GM18519 (cell line): ENCODE data around the gene DNA2.
"Not testable (repeated sequence)": the region's sequence is repeated elsewhere in the genome, so short reads cannot be mapped to it uniquely, and the experiment has no call there.

ENCODE experiments used
- ATAC-seq: cut with Tn5 transposase; IDR thresholded peaks from one replicate; pipeline ENCODE4 v1.9.1; 2021; ENCODE audit warnings: mild to moderate bottlenecking, moderate library complexity; ENCODE audit not compliant: unreplicated experiment, low FRiP score

Gene DNA2

GRCh38 chr10:68471586-68472408 lies at the start of gene DNA2:
Gene DNA2, minus strand, starts transcription at chr10:68471973. Its CDS starts 109 bp downstream, at chr10:68471864.
- ATAC-seq: peak; percentile 61

DNA sequence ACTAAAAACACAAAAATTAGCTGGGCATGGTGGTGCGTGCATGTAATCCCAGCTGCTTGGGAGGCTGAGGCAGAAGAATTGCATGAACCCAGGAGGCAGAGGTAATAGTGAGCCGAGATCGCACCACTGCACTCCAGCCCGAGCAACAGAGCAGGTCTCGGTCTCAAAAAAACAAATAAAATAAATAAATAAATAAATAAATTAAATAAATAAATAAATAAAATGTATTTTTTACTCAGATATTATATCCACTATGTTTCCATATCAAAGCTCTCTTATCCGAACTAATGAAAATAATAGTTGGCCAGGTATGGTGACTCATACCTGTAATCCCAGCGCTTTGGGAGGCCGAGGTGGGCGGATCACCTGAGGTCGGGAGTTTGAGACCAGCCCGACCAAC lies 46.8 kb upstream of the DNA2 start:
- not testable (repeated sequence) for ATAC-seq

DNA sequence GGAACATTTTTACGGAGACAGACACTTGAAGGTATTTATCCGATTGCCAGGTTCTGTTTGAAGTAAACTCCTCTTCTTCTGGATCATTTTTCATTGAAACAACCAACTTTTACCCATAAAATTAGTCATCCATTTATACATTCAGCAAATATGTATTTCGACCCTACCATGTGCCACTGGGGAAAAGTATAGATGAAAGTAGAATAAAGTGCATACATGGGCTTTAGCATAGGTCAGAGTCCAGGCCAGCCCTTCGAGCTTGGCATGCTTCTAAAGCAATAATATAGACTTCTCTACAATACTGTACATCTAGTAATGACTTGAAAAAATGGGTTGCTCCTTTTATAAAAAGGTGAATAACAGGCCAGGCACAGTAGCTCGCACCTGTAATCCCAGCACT lies 45.4 kb upstream of the DNA2 start:
- no peak for ATAC-seq

- ATAC-seq: no peak
Observed at GRCh38 chr10:68516766-68517165, 45.0 kb upstream of the DNA2 start.

GRCh38 chr10:68516216-68516615 lies 44.4 kb upstream of the DNA2 start:
- ATAC-seq: not testable (repeated sequence)

DNA sequence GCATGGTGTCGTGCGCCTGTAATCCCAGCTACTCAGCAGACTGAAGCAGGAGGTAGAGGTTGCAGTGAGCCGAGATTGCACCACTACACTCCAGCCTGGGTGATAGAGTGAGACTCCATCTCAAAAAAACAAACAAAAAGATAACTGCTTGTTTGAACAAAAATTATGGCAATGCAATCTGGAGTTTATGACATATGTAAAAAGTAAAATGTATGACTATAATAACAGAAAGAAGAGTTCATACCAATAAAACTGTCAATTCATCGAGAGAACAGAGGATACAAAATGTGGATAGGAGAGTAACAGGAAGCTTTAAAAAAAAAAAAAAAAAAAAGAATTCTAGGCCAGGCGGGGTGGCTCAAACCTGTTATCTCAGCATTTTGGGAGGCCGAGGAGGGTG lies 36.3 kb upstream of the DNA2 start:
- no peak for ATAC-seq

DNA sequence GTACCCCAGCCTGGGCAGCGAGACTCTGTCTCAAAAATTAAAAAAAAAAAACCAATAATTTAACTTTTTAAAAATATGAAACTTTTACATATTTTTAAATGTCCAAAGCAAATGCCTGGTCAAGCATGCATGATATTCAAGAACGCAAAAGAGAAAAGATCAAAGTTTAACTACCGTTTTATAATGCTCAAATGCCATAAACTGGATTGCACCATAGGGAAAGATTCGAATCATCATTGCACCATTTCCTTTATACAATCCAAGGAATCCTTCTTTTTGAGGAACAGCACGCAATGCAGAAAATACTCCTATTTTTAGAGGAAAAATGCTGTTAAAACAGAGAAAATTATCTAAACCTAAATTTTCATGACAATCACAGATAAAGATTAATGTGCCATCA lies 34.6 kb upstream of the DNA2 start:
- ATAC-seq: no peak

GRCh38 chr10:68502846-68503245 lies 31.1 kb upstream of the DNA2 start:
- no peak for ATAC-seq

- no peak for ATAC-seq
Observed at GRCh38 chr10:68501691-68502090, 29.9 kb upstream of the DNA2 start.

- no peak for ATAC-seq
Observed at GRCh38 chr10:68499544-68499943, 27.8 kb upstream of the DNA2 start.

GRCh38 chr10:68496072-68496471 lies 24.3 kb upstream of the DNA2 start:
- no peak for ATAC-seq

DNA sequence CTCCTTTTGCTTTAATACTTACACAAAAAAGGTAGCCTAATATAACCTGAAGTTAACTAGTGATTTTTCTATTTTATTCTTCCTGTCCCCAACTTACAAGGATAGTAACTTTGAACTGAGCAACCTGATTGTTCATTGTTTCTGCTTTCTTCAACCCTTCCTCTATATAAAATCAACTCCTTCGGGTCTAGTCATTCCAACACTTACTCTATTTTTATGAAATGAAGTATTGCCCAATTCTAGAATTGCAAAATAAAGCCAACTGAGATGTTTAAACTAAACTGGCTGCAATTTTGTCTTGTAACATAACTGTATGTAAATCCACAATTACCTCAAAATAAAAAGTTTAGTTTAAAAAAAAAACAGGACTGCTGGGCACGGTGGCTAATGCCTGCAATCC lies 20.3 kb upstream of the DNA2 start:
- no peak for ATAC-seq

DNA sequence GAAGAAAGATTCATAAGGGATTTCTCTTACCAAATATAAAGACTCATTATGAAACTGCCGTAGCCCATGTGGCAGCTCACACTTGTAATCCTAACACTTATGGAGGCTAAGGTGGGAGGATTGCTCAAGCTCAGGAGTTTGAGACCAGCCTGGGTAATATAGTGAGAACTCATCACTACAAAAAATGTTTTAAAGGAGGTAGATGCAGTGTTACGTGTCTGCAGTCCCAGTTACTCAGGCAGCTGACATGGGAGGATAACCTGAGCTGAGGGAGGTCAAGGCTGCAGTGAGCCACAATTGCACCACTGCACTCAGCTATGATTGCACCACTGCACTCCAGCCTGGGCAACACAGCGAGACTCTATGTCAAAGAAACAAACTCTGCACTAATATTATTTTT lies 18.1 kb upstream of the DNA2 start:
- ATAC-seq: no peak

GRCh38 chr10:68474021-68474420 lies 2.2 kb upstream of the DNA2 start:
- ATAC-seq: no peak

DNA sequence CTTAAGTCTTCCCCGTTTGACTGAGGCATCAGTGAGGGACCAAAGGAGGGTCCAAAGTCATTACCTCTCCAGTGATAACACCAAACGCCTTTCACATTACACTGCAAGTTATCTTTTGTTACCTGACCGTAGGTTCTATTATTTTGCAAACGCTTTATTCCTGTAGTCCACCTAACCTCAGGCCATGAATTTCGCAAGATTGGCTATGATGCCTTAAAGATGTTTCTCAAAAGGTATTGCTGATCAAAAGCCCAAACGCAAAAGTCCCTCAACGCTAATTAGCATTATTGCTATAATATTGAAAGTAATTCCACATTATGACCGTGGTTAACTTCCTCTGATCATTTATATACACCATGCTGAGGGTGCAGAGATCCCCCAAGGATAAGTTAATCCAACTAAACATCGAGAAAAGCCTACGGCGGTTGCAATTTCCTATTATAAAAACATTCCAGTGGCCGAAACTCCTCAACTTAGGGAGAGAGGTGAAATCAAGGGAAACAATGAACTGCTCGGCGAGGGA lies 649 bp downstream of the DNA2 start:
- ATAC-seq: no peak

DNA sequence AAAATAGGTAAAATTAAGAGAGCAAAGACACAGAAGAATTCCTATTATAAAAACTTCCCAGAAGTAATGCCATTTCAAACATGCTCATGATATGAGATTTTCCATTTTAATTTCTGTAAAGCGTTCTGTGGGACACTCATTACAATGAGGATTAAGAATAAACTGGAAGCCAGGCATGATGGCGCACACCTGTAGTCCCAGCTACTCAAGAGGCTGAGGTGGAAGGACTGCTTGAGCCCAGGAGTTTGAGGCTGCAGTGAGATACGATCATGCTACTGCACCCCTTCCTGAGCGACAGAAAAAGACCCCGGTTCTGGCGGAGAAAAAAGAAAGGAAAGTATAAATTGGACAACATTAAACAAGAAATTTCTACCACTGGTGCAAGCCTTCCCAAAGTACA lies 1.5 kb downstream of the DNA2 start:
- ATAC-seq: no peak

- ATAC-seq: no peak
Observed at GRCh38 chr10:68469838-68470237, 1.9 kb downstream of the DNA2 start.

GRCh38 chr10:68464729-68465128 lies 7.0 kb downstream of the DNA2 start:
- not testable (repeated sequence) for ATAC-seq

GRCh38 chr10:68463365-68464093 lies 8.2 kb downstream of the DNA2 start:
- no peak for ATAC-seq

DNA sequence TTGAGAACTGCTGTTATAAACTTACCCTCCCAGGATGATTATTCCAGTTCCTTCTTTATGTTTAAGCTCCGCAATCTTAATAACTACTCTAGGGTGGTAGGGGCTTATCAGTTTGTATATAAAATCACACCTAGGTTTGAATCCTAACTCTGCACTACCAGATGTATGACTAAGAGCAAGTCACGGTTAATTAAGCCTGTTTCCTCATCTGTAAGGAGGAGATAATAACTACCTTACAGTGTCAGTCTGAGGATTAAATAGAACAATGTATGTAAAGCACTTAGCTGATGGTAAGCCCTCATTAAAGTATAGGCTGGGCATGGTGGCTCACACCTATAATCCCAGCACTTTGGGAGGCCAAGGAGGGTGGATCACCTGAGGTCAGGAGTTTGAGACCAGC lies 9.2 kb downstream of the DNA2 start:
- no peak for ATAC-seq

DNA sequence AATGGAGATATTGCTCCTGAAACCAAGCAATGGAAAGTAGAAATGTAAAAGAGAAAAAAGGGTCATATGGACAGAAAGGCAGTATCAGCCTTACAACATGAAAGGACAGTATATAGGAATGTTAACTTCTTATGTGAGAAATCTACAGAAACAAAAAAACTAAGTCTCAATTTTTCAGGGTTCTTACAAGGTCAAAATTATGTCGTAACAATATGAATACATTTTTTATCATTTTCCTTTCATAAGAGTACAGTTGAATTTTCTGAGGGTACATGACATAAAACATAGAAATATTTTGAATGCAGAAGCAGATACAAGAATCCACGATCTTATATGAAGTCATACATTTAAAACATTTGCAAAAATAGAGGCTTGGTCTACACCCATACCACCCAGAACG lies 10.7 kb downstream of the DNA2 start:
- ATAC-seq: no peak

GRCh38 chr10:68449698-68450097 lies 22.1 kb downstream of the DNA2 start:
- not testable (repeated sequence) for ATAC-seq
